ENCODE data around the gene PLIN1.

Gene PLIN1

GRCh38 chr15:89680282-89680873, 1.2 kb upstream of the PLIN1 start:
- no peak overlapping the region for H3K27ac ChIP-seq (ENCODE audit: extremely low read depth, low read depth, low read length)
- ChIA-PET CTCF (no interaction called here), POLR2A (no interaction called here)
- no peaks in the 10 kb centered on the region for H3K4me1 ChIP-seq (ENCODE audit: control insufficient read depth, insufficient read depth, low read length)
- H3K9me3 ChIP-seq (ENCODE audit: control insufficient read depth, insufficient read depth, low read depth, low read length), result no peaks in the 10 kb centered on the region
- peaks cover 15 to 25% of the 10 kb centered on the region in 2 experiments for H3K36me3 ChIP-seq (ENCODE audit: control insufficient read depth in 2 of 2, insufficient read depth in 1 of 2, low read length in 2 of 2)
- TF ChIP-seq, protein P1, sequence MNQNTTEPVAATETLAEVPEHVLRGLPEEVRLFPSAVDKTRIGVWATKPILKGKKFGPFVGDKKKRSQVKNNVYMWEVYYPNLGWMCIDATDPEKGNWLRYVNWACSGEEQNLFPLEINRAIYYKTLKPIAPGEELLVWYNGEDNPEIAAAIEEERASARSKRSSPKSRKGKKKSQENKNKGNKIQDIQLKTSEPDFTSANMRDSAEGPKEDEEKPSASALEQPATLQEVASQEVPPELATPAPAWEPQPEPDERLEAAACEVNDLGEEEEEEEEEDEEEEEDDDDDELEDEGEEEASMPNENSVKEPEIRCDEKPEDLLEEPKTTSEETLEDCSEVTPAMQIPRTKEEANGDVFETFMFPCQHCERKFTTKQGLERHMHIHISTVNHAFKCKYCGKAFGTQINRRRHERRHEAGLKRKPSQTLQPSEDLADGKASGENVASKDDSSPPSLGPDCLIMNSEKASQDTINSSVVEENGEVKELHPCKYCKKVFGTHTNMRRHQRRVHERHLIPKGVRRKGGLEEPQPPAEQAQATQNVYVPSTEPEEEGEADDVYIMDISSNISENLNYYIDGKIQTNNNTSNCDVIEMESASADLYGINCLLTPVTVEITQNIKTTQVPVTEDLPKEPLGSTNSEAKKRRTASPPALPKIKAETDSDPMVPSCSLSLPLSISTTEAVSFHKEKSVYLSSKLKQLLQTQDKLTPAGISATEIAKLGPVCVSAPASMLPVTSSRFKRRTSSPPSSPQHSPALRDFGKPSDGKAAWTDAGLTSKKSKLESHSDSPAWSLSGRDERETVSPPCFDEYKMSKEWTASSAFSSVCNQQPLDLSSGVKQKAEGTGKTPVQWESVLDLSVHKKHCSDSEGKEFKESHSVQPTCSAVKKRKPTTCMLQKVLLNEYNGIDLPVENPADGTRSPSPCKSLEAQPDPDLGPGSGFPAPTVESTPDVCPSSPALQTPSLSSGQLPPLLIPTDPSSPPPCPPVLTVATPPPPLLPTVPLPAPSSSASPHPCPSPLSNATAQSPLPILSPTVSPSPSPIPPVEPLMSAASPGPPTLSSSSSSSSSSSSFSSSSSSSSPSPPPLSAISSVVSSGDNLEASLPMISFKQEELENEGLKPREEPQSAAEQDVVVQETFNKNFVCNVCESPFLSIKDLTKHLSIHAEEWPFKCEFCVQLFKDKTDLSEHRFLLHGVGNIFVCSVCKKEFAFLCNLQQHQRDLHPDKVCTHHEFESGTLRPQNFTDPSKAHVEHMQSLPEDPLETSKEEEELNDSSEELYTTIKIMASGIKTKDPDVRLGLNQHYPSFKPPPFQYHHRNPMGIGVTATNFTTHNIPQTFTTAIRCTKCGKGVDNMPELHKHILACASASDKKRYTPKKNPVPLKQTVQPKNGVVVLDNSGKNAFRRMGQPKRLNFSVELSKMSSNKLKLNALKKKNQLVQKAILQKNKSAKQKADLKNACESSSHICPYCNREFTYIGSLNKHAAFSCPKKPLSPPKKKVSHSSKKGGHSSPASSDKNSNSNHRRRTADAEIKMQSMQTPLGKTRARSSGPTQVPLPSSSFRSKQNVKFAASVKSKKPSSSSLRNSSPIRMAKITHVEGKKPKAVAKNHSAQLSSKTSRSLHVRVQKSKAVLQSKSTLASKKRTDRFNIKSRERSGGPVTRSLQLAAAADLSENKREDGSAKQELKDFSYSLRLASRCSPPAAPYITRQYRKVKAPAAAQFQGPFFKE (tag by site-specific recombination; IDR thresholded peaks at IDR 0.05; ENCODE audit: borderline replicate concordance), result no peak
- TF ChIP-seq SCRT2 (tag by site-specific recombination; IDR thresholded peaks at IDR 0.05) (no peak), BCL11B (tag by site-specific recombination; IDR thresholded peaks at IDR 0.05; ENCODE audit: low read depth) (no peak), ZNF548 (tag by site-specific recombination; IDR thresholded peaks at IDR 0.05) (no peak), ZNF837 (tag by site-specific recombination; IDR thresholded peaks at IDR 0.05) (no peak), ZNF629 (tag by site-specific recombination; IDR thresholded peaks at IDR 0.05) (0 out of 2 replicates have a peak, but pooled peaks have one; percentile 10), ZNF596 (tag by site-specific recombination; IDR thresholded peaks at IDR 0.05) (no peak)
- TF ChIP-seq, protein P2, sequence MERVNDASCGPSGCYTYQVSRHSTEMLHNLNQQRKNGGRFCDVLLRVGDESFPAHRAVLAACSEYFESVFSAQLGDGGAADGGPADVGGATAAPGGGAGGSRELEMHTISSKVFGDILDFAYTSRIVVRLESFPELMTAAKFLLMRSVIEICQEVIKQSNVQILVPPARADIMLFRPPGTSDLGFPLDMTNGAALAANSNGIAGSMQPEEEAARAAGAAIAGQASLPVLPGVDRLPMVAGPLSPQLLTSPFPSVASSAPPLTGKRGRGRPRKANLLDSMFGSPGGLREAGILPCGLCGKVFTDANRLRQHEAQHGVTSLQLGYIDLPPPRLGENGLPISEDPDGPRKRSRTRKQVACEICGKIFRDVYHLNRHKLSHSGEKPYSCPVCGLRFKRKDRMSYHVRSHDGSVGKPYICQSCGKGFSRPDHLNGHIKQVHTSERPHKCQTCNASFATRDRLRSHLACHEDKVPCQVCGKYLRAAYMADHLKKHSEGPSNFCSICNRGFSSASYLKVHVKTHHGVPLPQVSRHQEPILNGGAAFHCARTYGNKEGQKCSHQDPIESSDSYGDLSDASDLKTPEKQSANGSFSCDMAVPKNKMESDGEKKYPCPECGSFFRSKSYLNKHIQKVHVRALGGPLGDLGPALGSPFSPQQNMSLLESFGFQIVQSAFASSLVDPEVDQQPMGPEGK (tag by site-specific recombination; IDR thresholded peaks at IDR 0.05), result no peak
- H3K4me3 ChIP-seq (ENCODE audit: low read depth, low read length), result no peak overlapping the region

GRCh38 chr15:89677381-89677780, 1.8 kb downstream of the PLIN1 start:
- H3K36me3 ChIP-seq (ENCODE audit: control insufficient read depth in 2 of 2, insufficient read depth in 1 of 2, low read length in 2 of 2), result no peaks in the 10 kb centered on the region; a peak in 1 of 3 replicates
- H3K9me3 ChIP-seq (ENCODE audit: control insufficient read depth, insufficient read depth, low read depth, low read length), result no peaks in the 10 kb centered on the region
- no peak overlapping the region for H3K27ac ChIP-seq (ENCODE audit: extremely low read depth, low read depth, low read length)
- ChIA-PET CTCF (no interaction called here), POLR2A (interaction anchor here (0.7 kb wide), 1 partner anchor 9 kb away, joined by 4 read pairs; no protein-coding TSS in a partner anchor)
- no peaks in the 10 kb centered on the region for H3K4me1 ChIP-seq (ENCODE audit: control insufficient read depth, insufficient read depth, low read length)
- no peak overlapping the region for H3K4me3 ChIP-seq (ENCODE audit: low read depth, low read length)
- TF ChIP-seq ZNF843 (tag by site-specific recombination; IDR thresholded peaks at IDR 0.05), result no peak
- no peak for TF ChIP-seq SCRT1 (tag by site-specific recombination; IDR thresholded peaks at IDR 0.05; ENCODE audit: borderline replicate concordance)
- no peak for TF ChIP-seq ZNF433 (tag by site-specific recombination; IDR thresholded peaks at IDR 0.05; ENCODE audit: low read depth)
- no peak for TF ChIP-seq ZNF76 (tag by site-specific recombination; IDR thresholded peaks at IDR 0.05; ENCODE audit: borderline replicate concordance, low read depth)
- TF ChIP-seq ZNF701 (tag by site-specific recombination; IDR thresholded peaks at IDR 0.05), result no peak
- no peak for TF ChIP-seq FEZF1 (tag by site-specific recombination; IDR thresholded peaks at IDR 0.05)
- no peak for TF ChIP-seq ZNF184 (tag by site-specific recombination; IDR thresholded peaks at IDR 0.05)
- TF ChIP-seq, protein P3, sequence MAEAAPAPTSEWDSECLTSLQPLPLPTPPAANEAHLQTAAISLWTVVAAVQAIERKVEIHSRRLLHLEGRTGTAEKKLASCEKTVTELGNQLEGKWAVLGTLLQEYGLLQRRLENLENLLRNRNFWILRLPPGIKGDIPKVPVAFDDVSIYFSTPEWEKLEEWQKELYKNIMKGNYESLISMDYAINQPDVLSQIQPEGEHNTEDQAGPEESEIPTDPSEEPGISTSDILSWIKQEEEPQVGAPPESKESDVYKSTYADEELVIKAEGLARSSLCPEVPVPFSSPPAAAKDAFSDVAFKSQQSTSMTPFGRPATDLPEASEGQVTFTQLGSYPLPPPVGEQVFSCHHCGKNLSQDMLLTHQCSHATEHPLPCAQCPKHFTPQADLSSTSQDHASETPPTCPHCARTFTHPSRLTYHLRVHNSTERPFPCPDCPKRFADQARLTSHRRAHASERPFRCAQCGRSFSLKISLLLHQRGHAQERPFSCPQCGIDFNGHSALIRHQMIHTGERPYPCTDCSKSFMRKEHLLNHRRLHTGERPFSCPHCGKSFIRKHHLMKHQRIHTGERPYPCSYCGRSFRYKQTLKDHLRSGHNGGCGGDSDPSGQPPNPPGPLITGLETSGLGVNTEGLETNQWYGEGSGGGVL (tag by site-specific recombination; IDR thresholded peaks at IDR 0.05), result no peak
- no peak for TF ChIP-seq ZNF521 (tag by site-specific recombination; IDR thresholded peaks at IDR 0.05)
- TF ChIP-seq ZNF785 (tag by site-specific recombination; IDR thresholded peaks at IDR 0.05), result no peak
- TF ChIP-seq ZNF501 (tag by site-specific recombination; IDR thresholded peaks at IDR 0.05), result no peak
- TF ChIP-seq ZNF426 (tag by site-specific recombination; IDR thresholded peaks at IDR 0.05), result no peak
- no peak for TF ChIP-seq ZXDB (tag by site-specific recombination; IDR thresholded peaks at IDR 0.05)
- TF ChIP-seq, protein P4, sequence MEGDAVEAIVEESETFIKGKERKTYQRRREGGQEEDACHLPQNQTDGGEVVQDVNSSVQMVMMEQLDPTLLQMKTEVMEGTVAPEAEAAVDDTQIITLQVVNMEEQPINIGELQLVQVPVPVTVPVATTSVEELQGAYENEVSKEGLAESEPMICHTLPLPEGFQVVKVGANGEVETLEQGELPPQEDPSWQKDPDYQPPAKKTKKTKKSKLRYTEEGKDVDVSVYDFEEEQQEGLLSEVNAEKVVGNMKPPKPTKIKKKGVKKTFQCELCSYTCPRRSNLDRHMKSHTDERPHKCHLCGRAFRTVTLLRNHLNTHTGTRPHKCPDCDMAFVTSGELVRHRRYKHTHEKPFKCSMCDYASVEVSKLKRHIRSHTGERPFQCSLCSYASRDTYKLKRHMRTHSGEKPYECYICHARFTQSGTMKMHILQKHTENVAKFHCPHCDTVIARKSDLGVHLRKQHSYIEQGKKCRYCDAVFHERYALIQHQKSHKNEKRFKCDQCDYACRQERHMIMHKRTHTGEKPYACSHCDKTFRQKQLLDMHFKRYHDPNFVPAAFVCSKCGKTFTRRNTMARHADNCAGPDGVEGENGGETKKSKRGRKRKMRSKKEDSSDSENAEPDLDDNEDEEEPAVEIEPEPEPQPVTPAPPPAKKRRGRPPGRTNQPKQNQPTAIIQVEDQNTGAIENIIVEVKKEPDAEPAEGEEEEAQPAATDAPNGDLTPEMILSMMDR (tag by site-specific recombination; IDR thresholded peaks at IDR 0.05), result no peak
- TF ChIP-seq, protein P5, sequence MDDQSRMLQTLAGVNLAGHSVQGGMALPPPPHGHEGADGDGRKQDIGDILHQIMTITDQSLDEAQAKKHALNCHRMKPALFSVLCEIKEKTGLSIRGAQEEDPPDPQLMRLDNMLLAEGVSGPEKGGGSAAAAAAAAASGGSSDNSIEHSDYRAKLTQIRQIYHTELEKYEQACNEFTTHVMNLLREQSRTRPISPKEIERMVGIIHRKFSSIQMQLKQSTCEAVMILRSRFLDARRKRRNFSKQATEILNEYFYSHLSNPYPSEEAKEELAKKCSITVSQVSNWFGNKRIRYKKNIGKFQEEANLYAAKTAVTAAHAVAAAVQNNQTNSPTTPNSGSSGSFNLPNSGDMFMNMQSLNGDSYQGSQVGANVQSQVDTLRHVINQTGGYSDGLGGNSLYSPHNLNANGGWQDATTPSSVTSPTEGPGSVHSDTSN (CRISPR knock-in tag; IDR thresholded peaks at IDR 0.05), result no peak
